ENCODE measurements around the gene HLA-DMB.

DNA sequence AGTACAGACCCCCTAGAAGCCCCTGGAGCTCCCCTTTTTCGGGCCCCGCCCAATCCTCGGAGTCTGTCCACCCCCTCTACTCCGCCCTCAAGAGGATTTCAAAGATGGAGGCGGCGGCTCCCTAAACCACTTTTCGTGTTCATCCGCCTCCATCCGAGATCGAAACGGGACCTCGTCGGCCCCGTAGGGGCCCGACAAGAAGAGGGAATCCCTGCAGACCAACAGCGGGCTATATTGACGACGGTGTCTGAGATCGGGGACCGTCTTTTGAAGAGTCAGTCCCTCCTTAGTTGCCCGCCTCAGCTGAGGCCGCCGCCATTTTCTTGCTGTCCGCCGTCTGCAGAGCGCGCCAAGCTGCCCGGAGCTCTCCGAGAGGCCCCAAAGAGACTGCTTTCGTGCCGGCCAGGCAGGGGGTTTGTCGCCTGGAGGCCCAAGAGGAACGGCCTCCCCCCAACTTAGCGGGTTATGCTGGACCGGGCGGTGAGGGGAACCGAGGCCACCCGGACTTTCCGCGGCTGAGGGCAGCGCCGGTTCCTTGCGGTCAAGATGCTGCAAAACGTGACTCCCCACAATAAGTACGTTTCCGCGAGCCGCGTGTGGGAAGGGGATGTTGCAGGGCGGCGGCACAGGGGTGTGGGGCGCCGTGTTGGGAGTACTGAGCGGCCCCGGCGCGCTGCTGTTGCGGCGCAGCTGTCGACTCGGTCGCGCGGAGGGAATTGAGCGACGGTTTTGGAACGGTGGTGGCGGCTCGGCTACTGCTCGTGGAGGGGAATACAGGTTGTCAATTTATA lies 31.7 kb upstream of the HLA-DMB start:
- peak; percentile 79 for TF ChIP-seq POLR2AphosphoS5 (IDR thresholded peaks at IDR 0.05; ENCODE audit: low read depth, low read length)
- no peak for TF ChIP-seq SPI1 (IDR thresholded peaks at IDR 0.05; ENCODE audit: low read depth, low read length)
- TF ChIP-seq POLR2A (IDR thresholded peaks at IDR 0.05; ENCODE audit: low read depth, low read length) = peak; percentile 70; the same call in 1 of the 2 replicates
- TF ChIP-seq PAX5 (IDR thresholded peaks at IDR 0.05; ENCODE audit: insufficient read depth, low read length, severe bottlenecking) = peak; percentile 0
- no peak; the same call in 1 of the 2 replicates for TF ChIP-seq TAF1 (IDR thresholded peaks at IDR 0.05; ENCODE audit: low read depth, low read length)
